ENCODE measurements around the gene CTBP1. TPM values are rescaled to one million over a fixed set of nuclear protein-coding genes. Genes with fewer than 3 reads are reported as not detected.

The CTBP1 gene
- total and polyA plus RNA-seq, 9 of the 15 experiments (the other 6 are each of a cell fraction or from before 2014, with no cell fraction given): 14.5 to 162 (median 68.2) TPM

GRCh38 chr4:1172228-1172851 is 76.6 kb downstream of the CTBP1 start, which contains the start of gene SPON2:
Gene SPON2 (minus strand): TSS chr4:1172583.
- WGBS (ENCODE audit: insufficient coverage, low coverage, missing lambda C conversion rate): 71% methylated on average over 20 of the region's 54 CpGs
- H3K36me3 ChIP-seq (ENCODE audit: control insufficient read depth, insufficient read depth, low read length): no peaks in the 10 kb centered on the region
- CTCF ChIA-PET (ENCODE audit: low intra/inter-chr PET ratio): no interaction called here
- no peaks in the 10 kb centered on the region for H3K9me1 ChIP-seq (ENCODE audit: control insufficient read depth, insufficient read depth, low read length)
- FAIRE-seq (no peak), DNase-seq (ENCODE audit: extremely low read depth in 1 of 4, low spot score in 3 of 4) (no peak), ATAC-seq (no peak)
- H3K4me2 ChIP-seq (ENCODE audit: insufficient read depth, low read length): no peak within 1 kb of the TSS
- H3K27me3 ChIP-seq (ENCODE audit: control insufficient read depth in 2 of 2, insufficient read depth in 2 of 2, low read length in 2 of 2): no peaks in the 10 kb centered on the region
- BruUV-seq (replicated peaks): no TSS peak
- intact Hi-C loops (cut with micrococcal nuclease): no loop called here
- H2AFZ ChIP-seq (ENCODE audit: low read depth, low read length): no peak within 1 kb of the TSS
- in situ Hi-C loops (cut with MboI): no loop called here
- no peak within 1 kb of the TSS for H3K27ac ChIP-seq (ENCODE audit: extremely low read depth, low read depth, low read length)
- H3K4me3 ChIP-seq: no peak within 1 kb of the TSS
- TF ChIP-seq EGR1 (conservative IDR thresholded peaks at IDR 0.05) (0 out of 2 replicates have a peak, but pooled peaks have one; percentile 13), ZBTB33 (CRISPR knock-in tag; IDR thresholded peaks at IDR 0.05) (no peak)
- H4K20me1 ChIP-seq (replicated peaks; ENCODE audit: control insufficient read depth, insufficient read depth, low read length): no peaks in the 10 kb centered on the region
- peaks cover 0 to 55% of the 10 kb centered on the region in 2 experiments; a peak in 2 of 5 replicates for H3K4me1 ChIP-seq (replicated peaks in 1 of 2; ENCODE audit: control insufficient read depth in 2 of 2, insufficient read depth in 2 of 2, low read length in 2 of 2)
- POLR2A ChIA-PET: interaction anchor here (1.1 kb wide), 1 partner anchor 30 kb away, joined by 4 read pairs; no protein-coding TSS in a partner anchor
- no peaks in the 10 kb centered on the region for H3K79me2 ChIP-seq (ENCODE audit: control insufficient read depth, insufficient read depth, low read length)
- 0 out of 4 replicates have a peak within 1 kb of the TSS, but pooled peaks of 1 of the 2 experiments have one; percentile 32 for H3K9ac ChIP-seq (ENCODE audit: insufficient read depth in 1 of 2, low read depth in 2 of 2, low read length in 2 of 2)
- H3K9me3 ChIP-seq (replicated peaks; ENCODE audit: control insufficient read depth, insufficient read depth, low read depth, low read length): no peaks in the 10 kb centered on the region

Measured in K562 (cell line).